HEK293 (cell line): ENCODE measurements around the gene SHISA5.

Experiments used
- CTCF ChIA-PET: fragments of 350-600 bp; formaldehyde crosslinking; extraction: SDS; loops from one replicate; lab custom pipeline; 2021; ENCODE audit warnings: antibody characterized with exemption; lab: Yijun Ruan, JAX
- POLR2A ChIA-PET: fragments of 300-600 bp; formaldehyde crosslinking; extraction: SDS; loops from one replicate; lab custom pipeline; 2020; ENCODE audit warnings: antibody characterized with exemption, inconsistent platforms; lab: Yijun Ruan, JAX
- H3K27ac ChIP-seq: fragments of 200-500 bp; sonication (Bioruptor generic); 2 replicates; pipeline ENCODE4 v1.5.1; 2014; ENCODE audit warnings: low read depth, low read length, control low read depth, inconsistent platforms; ENCODE audit errors: extremely low read depth
- H3K36me3 ChIP-seq, 2 experiments: fragments of 200-500 bp in 1 of 2; sonication (Bioruptor generic) in 1 of 2; 1 replicate in 1 of 2; 2 replicates in 1 of 2; pipeline ENCODE4 v1.5.1; 2014 to 2017; ENCODE audit warnings: inconsistent platforms in 2 of 2, low read length in 2 of 2; ENCODE audit not compliant: control insufficient read depth in 2 of 2, insufficient read depth in 1 of 2
- H3K4me1 ChIP-seq: fragments of 200-500 bp; sonication (Bioruptor generic); 2 replicates; pipeline ENCODE4 v1.5.1; 2014; ENCODE audit warnings: mild to moderate bottlenecking, low read length, inconsistent platforms; ENCODE audit not compliant: control insufficient read depth, insufficient read depth
- H3K4me3 ChIP-seq: 2 replicates; pipeline ENCODE4 v1.5.1; 2011; ENCODE audit warnings: low read depth, mild to moderate bottlenecking, control low read depth, low read length, moderate library complexity
- H3K9me3 ChIP-seq: fragments of 200-500 bp; sonication (Bioruptor generic); 2 replicates; pipeline ENCODE4 v1.5.1; 2014; ENCODE audit warnings: low read depth, low read length, inconsistent platforms; ENCODE audit not compliant: control insufficient read depth, insufficient read depth
- GFI1B ChIP-seq: fragments of 450-650 bp; formaldehyde crosslinking; IDR thresholded peaks from 2 replicates; pipeline ENCODE4 v1.5.1; 2016; ENCODE audit warnings: missing biosample characterization, missing genetic modification characterization
- MEIS1 ChIP-seq: sonication (generic); formaldehyde crosslinking; IDR thresholded peaks from 2 replicates; pipeline ENCODE4 v1.8.1; 2022; ENCODE audit warnings: missing genetic modification reagents, mild to moderate bottlenecking, borderline replicate concordance
- ZNF324 ChIP-seq: fragments of 450-650 bp; formaldehyde crosslinking; IDR thresholded peaks from 2 replicates; pipeline ENCODE4 v1.5.1; 2016; ENCODE audit warnings: missing biosample characterization, missing genetic modification characterization
- ZNF48 ChIP-seq: fragments of 450-650 bp; formaldehyde crosslinking; IDR thresholded peaks from 2 replicates; pipeline ENCODE4 v1.5.1; 2016; ENCODE audit warnings: missing biosample characterization, missing genetic modification characterization
- ZNF596 ChIP-seq: fragments of 450-650 bp; IDR thresholded peaks from 2 replicates; pipeline ENCODE4 v1.5.0; 2018; ENCODE audit warnings: missing biosample characterization, mild to moderate bottlenecking, missing genetic modification characterization, moderate library complexity
- ZNF654 ChIP-seq: fragments of 450-650 bp; formaldehyde crosslinking; IDR thresholded peaks from 2 replicates; pipeline ENCODE4 v1.5.1; 2016; ENCODE audit warnings: low read depth, missing biosample characterization, missing genetic modification characterization
- ZNF776 ChIP-seq: fragments of 450-650 bp; formaldehyde crosslinking; IDR thresholded peaks from 2 replicates; pipeline ENCODE4 v1.5.0; 2017; ENCODE audit warnings: missing biosample characterization, missing genetic modification characterization, borderline replicate concordance
- TF ChIP-seq, protein P1 (sequence below): fragments of 450-650 bp; formaldehyde crosslinking; IDR thresholded peaks from 2 replicates; pipeline ENCODE4 v1.5.1; 2016; ENCODE audit warnings: missing biosample characterization, missing genetic modification characterization
- TF ChIP-seq, protein P2 (sequence below): fragments of 450-650 bp; formaldehyde crosslinking; IDR thresholded peaks from 2 replicates; pipeline ENCODE4 v1.5.1; 2016; ENCODE audit warnings: missing biosample characterization, missing genetic modification characterization
- TF ChIP-seq, protein P3 (sequence below): fragments of 450-650 bp; formaldehyde crosslinking; IDR thresholded peaks from 2 replicates; pipeline ENCODE4 v1.5.1; 2017; ENCODE audit warnings: missing biosample characterization, missing genetic modification characterization
- TF ChIP-seq, protein P4 (sequence below): IDR thresholded peaks from 2 replicates; pipeline ENCODE4 v1.6.1; 2011; ENCODE audit warnings: mild to moderate bottlenecking, low read depth, low read length, borderline replicate concordance
- TF ChIP-seq, protein P5 (sequence below): fragments of 450-650 bp; formaldehyde crosslinking; conservative IDR thresholded peaks from 2 replicates; pipeline ENCODE4 v1.5.1; 2016; ENCODE audit warnings: low read depth, missing biosample characterization, missing genetic modification characterization
- TF ChIP-seq, protein P6 (sequence below): fragments of 450-650 bp; formaldehyde crosslinking; IDR thresholded peaks from 2 replicates; pipeline ENCODE4 v1.5.1; 2016; ENCODE audit warnings: missing biosample characterization, missing genetic modification characterization

Gene SHISA5

DNA sequence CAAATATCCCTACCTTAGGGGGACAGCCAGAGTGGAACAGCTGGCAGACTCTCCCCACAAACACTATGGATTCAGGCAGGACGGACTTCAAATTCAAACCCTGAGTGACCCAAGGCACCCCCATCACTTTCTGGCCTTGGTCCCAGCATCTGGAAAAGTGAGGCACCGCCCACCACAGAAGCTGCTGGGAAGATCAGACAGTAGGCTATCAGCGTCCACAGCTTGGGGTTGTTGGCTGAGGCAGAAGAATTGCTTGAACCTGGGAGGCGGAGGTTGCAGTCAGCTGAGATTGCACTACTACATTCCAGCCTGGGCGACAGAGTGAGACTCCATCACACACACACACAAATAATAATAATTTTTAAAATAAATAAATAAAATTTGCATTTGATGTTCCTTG, 44.2 kb upstream of the SHISA5 start (continued):
- TF ChIP-seq, protein P1, sequence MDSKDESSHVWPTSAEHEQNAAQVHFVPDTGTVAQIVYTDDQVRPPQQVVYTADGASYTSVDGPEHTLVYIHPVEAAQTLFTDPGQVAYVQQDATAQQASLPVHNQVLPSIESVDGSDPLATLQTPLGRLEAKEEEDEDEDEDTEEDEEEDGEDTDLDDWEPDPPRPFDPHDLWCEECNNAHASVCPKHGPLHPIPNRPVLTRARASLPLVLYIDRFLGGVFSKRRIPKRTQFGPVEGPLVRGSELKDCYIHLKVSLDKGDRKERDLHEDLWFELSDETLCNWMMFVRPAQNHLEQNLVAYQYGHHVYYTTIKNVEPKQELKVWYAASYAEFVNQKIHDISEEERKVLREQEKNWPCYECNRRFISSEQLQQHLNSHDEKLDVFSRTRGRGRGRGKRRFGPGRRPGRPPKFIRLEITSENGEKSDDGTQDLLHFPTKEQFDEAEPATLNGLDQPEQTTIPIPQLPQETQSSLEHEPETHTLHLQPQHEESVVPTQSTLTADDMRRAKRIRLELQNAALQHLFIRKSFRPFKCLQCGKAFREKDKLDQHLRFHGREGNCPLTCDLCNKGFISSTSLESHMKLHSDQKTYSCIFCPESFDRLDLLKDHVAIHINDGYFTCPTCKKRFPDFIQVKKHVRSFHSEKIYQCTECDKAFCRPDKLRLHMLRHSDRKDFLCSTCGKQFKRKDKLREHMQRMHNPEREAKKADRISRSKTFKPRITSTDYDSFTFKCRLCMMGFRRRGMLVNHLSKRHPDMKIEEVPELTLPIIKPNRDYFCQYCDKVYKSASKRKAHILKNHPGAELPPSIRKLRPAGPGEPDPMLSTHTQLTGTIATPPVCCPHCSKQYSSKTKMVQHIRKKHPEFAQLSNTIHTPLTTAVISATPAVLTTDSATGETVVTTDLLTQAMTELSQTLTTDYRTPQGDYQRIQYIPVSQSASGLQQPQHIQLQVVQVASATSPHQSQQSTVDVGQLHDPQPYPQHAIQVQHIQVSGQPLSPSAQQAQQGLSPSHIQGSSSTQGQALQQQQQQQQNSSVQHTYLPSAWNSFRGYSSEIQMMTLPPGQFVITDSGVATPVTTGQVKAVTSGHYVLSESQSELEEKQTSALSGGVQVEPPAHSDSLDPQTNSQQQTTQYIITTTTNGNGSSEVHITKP (tag by site-specific recombination): no peak
- TF ChIP-seq GFI1B (tag by site-specific recombination): no peak
- TF ChIP-seq, protein P2, sequence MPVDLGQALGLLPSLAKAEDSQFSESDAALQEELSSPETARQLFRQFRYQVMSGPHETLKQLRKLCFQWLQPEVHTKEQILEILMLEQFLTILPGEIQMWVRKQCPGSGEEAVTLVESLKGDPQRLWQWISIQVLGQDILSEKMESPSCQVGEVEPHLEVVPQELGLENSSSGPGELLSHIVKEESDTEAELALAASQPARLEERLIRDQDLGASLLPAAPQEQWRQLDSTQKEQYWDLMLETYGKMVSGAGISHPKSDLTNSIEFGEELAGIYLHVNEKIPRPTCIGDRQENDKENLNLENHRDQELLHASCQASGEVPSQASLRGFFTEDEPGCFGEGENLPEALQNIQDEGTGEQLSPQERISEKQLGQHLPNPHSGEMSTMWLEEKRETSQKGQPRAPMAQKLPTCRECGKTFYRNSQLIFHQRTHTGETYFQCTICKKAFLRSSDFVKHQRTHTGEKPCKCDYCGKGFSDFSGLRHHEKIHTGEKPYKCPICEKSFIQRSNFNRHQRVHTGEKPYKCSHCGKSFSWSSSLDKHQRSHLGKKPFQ (tag by site-specific recombination): no peak
- TF ChIP-seq, protein P3, sequence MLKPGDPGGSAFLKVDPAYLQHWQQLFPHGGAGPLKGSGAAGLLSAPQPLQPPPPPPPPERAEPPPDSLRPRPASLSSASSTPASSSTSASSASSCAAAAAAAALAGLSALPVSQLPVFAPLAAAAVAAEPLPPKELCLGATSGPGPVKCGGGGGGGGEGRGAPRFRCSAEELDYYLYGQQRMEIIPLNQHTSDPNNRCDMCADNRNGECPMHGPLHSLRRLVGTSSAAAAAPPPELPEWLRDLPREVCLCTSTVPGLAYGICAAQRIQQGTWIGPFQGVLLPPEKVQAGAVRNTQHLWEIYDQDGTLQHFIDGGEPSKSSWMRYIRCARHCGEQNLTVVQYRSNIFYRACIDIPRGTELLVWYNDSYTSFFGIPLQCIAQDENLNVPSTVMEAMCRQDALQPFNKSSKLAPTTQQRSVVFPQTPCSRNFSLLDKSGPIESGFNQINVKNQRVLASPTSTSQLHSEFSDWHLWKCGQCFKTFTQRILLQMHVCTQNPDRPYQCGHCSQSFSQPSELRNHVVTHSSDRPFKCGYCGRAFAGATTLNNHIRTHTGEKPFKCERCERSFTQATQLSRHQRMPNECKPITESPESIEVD (tag by site-specific recombination): no peak
- TF ChIP-seq, protein P4, sequence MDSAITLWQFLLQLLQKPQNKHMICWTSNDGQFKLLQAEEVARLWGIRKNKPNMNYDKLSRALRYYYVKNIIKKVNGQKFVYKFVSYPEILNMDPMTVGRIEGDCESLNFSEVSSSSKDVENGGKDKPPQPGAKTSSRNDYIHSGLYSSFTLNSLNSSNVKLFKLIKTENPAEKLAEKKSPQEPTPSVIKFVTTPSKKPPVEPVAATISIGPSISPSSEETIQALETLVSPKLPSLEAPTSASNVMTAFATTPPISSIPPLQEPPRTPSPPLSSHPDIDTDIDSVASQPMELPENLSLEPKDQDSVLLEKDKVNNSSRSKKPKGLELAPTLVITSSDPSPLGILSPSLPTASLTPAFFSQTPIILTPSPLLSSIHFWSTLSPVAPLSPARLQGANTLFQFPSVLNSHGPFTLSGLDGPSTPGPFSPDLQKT: no peak
- TF ChIP-seq, all 188 proteins: peak for 0

DNA sequence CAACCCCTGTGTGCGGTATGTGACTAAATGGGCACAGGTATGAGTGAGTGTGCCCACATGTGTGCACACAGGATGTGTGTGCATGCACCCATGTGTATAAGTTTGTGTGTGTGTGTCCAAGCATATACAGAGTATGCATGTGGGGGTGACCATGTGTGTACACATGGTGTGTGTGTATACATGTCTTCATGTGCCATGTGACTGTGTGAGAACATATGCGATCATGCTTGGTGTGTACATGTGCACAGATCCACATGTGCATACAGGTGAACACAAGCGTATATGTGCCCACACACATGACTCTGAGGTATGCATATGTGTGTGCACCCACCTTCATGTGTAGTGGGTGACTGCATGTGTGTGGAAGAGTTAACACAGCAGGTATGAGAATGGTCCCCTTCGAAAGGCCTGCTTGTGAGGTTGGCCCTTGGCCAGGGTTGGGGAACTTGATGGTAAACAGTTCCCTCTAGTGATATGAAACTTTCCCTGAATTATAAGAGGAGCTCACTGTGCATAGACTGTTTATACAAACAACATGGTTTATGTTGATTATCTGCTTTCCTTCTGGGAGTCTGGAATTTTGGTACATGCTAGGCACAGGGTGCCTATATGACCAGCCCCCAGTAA, 42.3 kb upstream of the SHISA5 start:
- POLR2A ChIA-PET: no interaction called here
- Histone ChIP-seq H3K4me3 (no peak overlapping the region), H3K9me3 (no peaks in the 10 kb centered on the region), H3K4me1 (no peaks in the 10 kb centered on the region), H3K27ac (no peak overlapping the region), H3K36me3 (peaks cover 0 to 24% of the 10 kb centered on the region in 2 experiments; a peak in 1 of 3 replicates)
- CTCF ChIA-PET: interaction anchor here (0.6 to 1.3 kb wide), 4 partner anchors 50 to 313 kb away, joined by 3 to 7 read pairs (median 4); no protein-coding TSS in a partner anchor
- TF ChIP-seq, protein P5, sequence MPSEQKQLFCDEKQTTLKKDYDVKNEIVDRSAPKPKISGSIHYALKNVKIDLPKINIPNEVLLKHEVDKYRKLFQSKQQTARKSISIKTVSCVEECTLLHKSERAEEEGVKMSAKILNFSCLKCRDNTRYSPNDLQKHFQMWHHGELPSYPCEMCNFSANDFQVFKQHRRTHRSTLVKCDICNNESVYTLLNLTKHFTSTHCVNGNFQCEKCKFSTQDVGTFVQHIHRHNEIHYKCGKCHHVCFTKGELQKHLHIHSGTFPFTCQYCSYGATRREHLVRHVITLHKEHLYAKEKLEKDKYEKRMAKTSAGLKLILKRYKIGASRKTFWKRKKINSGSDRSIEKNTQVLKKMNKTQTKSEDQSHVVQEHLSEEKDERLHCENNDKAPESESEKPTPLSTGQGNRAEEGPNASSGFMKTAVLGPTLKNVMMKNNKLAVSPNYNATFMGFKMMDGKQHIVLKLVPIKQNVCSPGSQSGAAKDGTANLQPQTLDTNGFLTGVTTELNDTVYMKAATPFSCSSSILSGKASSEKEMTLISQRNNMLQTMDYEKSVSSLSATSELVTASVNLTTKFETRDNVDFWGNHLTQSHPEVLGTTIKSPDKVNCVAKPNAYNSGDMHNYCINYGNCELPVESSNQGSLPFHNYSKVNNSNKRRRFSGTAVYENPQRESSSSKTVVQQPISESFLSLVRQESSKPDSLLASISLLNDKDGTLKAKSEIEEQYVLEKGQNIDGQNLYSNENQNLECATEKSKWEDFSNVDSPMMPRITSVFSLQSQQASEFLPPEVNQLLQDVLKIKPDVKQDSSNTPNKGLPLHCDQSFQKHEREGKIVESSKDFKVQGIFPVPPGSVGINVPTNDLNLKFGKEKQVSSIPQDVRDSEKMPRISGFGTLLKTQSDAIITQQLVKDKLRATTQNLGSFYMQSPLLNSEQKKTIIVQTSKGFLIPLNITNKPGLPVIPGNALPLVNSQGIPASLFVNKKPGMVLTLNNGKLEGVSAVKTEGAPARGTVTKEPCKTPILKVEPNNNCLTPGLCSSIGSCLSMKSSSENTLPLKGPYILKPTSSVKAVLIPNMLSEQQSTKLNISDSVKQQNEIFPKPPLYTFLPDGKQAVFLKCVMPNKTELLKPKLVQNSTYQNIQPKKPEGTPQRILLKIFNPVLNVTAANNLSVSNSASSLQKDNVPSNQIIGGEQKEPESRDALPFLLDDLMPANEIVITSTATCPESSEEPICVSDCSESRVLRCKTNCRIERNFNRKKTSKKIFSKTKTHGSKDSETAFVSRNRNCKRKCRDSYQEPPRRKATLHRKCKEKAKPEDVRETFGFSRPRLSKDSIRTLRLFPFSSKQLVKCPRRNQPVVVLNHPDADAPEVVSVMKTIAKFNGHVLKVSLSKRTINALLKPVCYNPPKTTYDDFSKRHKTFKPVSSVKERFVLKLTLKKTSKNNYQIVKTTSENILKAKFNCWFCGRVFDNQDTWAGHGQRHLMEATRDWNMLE: no peak
- TF ChIP-seq ZNF596: no peak
- TF ChIP-seq ZNF776 (tag by site-specific recombination): no peak
- TF ChIP-seq ZNF48 (tag by site-specific recombination): no peak
- no peak for TF ChIP-seq ZNF324 (tag by site-specific recombination)
- no peak for TF ChIP-seq MEIS1 (CRISPR knock-in tag)
- no peak for TF ChIP-seq ZNF654 (tag by site-specific recombination)
- TF ChIP-seq, protein P6, sequence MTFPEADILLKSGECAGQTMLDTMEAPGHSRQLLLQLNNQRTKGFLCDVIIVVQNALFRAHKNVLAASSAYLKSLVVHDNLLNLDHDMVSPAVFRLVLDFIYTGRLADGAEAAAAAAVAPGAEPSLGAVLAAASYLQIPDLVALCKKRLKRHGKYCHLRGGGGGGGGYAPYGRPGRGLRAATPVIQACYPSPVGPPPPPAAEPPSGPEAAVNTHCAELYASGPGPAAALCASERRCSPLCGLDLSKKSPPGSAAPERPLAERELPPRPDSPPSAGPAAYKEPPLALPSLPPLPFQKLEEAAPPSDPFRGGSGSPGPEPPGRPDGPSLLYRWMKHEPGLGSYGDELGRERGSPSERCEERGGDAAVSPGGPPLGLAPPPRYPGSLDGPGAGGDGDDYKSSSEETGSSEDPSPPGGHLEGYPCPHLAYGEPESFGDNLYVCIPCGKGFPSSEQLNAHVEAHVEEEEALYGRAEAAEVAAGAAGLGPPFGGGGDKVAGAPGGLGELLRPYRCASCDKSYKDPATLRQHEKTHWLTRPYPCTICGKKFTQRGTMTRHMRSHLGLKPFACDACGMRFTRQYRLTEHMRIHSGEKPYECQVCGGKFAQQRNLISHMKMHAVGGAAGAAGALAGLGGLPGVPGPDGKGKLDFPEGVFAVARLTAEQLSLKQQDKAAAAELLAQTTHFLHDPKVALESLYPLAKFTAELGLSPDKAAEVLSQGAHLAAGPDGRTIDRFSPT (tag by site-specific recombination): no peak
- TF ChIP-seq, protein P1 (tag by site-specific recombination): no peak
